SK-N-SH (cell line): ENCODE measurements around the gene CFAP58. TPM values are rescaled to one million over a fixed set of nuclear protein-coding genes. Genes with fewer than 3 reads are reported as not detected.

Experiments used
- CTCF ChIA-PET: fragments of 300-600, 350-600 bp; formaldehyde crosslinking; extraction: SDS; loops from one replicate; lab custom pipeline; 2021; lab: Yijun Ruan, JAX
- POLR2A ChIA-PET: fragments of 350-600 bp; sonication (Branson Sonifier 250); formaldehyde crosslinking; extraction: SDS; loops from one replicate; lab custom pipeline; 2020; ENCODE audit warnings: antibody characterized with exemption, inconsistent platforms; lab: Yijun Ruan, JAX
- DNase-seq: peaks from one replicate; pipeline ENCODE4 v3.0.0; 2012
- H2AFZ ChIP-seq: fragments of 200-600 bp; sonication (generic); 2 replicates; pipeline ENCODE4 v1.8.1; 2016; ENCODE audit warnings: antibody characterized with exemption, mild to moderate bottlenecking, low read depth
- H3F3A ChIP-seq: fragments of 200-600 bp; sonication (generic); replicated peaks from 2 replicates; pipeline ENCODE3; 2016; ENCODE audit warnings: antibody characterized with exemption, mild to moderate bottlenecking; ENCODE audit not compliant: insufficient read depth
- H3K27ac ChIP-seq, 2 experiments: fragments of 200-500 bp in 1 of 2; fragments of 200-600 bp in 1 of 2; sonication (Bioruptor generic) in 1 of 2; sonication (generic), shearing (Covaris generic) in 1 of 2; 2 replicates each; pipeline versions ENCODE4 v1.5.1 to v1.6.1; 2014 to 2016; ENCODE audit warnings: low read depth in 2 of 2, inconsistent platforms in 1 of 2, low read length in 1 of 2, mild to moderate bottlenecking in 1 of 2, mixed read lengths in 1 of 2
- H3K27me3 ChIP-seq: fragments of 200-600 bp; sonication (generic), shearing (Covaris generic); 2 replicates; pipeline ENCODE4 v1.6.1; 2016; ENCODE audit warnings: mixed run types; ENCODE audit not compliant: insufficient read depth
- H3K36me3 ChIP-seq, 2 experiments: fragments of 200-500 bp in 1 of 2; fragments of 200-600 bp in 1 of 2; sonication (Bioruptor generic) in 1 of 2; sonication (generic) in 1 of 2; replicated peaks in 1 of 2; 2 replicates each; pipeline versions ENCODE3 to v1.5.1; 2014 to 2016; ENCODE audit warnings: low read length in 1 of 2, mild to moderate bottlenecking in 1 of 2; ENCODE audit not compliant: insufficient read depth in 2 of 2, control insufficient read depth in 1 of 2
- H3K4me1 ChIP-seq, 2 experiments: fragments of 200-500 bp in 1 of 2; fragments of 200-600 bp in 1 of 2; sonication (Bioruptor generic) in 1 of 2; sonication (generic), shearing (Covaris generic) in 1 of 2; 2 replicates each; pipeline versions ENCODE4 v1.5.1 to v1.6.1; 2014 to 2016; ENCODE audit warnings: low read depth in 1 of 2, low read length in 1 of 2, mixed run types in 1 of 2; ENCODE audit not compliant: insufficient read depth in 2 of 2, control insufficient read depth in 1 of 2
- H3K4me2 ChIP-seq: fragments of 200-600 bp; sonication (generic), shearing (Covaris generic); 2 replicates; pipeline ENCODE4 v1.6.1; 2017; ENCODE audit warnings: mixed run types
- H3K4me3 ChIP-seq, 2 experiments: fragments of 200-500 bp in 1 of 2; fragments of 200-600 bp in 1 of 2; sonication (Bioruptor generic) in 1 of 2; sonication (generic), shearing (Covaris generic) in 1 of 2; 2 replicates each; pipeline versions ENCODE4 v1.5.1 to v1.8.1; 2014 to 2016; ENCODE audit warnings: low read depth in 2 of 2, inconsistent platforms in 1 of 2, low read length in 1 of 2, mild to moderate bottlenecking in 1 of 2, mixed read lengths in 1 of 2, moderate library complexity in 1 of 2
- H3K79me2 ChIP-seq: fragments of 200-600 bp; sonication (generic); 2 replicates; pipeline ENCODE4 v1.8.1; 2017; ENCODE audit warnings: mild to moderate bottlenecking; ENCODE audit not compliant: insufficient read depth
- H3K9ac ChIP-seq: fragments of 200-600 bp; sonication (generic); 2 replicates; pipeline ENCODE4 v1.6.1; 2017; ENCODE audit warnings: mixed run types
- H3K9me2 ChIP-seq: fragments of 200-600 bp; sonication (generic); 2 replicates; pipeline ENCODE4 v1.6.1; 2017; ENCODE audit warnings: mixed run types
- H3K9me3 ChIP-seq: fragments of 200-600 bp; sonication (generic); 2 replicates; pipeline ENCODE4 v1.6.1; 2017; ENCODE audit warnings: mixed run types, mild to moderate bottlenecking, moderate library complexity
- H4K20me1 ChIP-seq: fragments of 200-600 bp; sonication (generic); 2 replicates; pipeline ENCODE4 v1.6.1; 2017; ENCODE audit warnings: mild to moderate bottlenecking, mixed run types; ENCODE audit not compliant: insufficient read depth
- CHD2 ChIP-seq: fragments of 150-350 bp; IDR thresholded peaks from 2 replicates; pipeline ENCODE4 v1.6.1; 2018; ENCODE audit warnings: low read length; ENCODE audit not compliant: partially characterized antibody
- CTCF ChIP-seq: fragments of 200-600 bp; sonication (generic); IDR thresholded peaks from 2 replicates; pipeline ENCODE4 v1.6.1; 2017; ENCODE audit warnings: antibody characterized with exemption, mild to moderate bottlenecking, moderate library complexity
- ELF1 ChIP-seq: IDR thresholded peaks from 2 replicates; pipeline ENCODE4 v1.4.0; 2012
- FOSL2 ChIP-seq: IDR thresholded peaks from 2 replicates; pipeline ENCODE4 v1.4.0; 2012; ENCODE audit warnings: low read depth, mild to moderate bottlenecking, moderate library complexity, borderline replicate concordance
- IRF3 ChIP-seq: fragments of 150-350 bp; IDR thresholded peaks from 2 replicates; pipeline ENCODE4 v1.6.1; 2016; ENCODE audit warnings: mild to moderate bottlenecking, low read depth, low read length
- MAX ChIP-seq: IDR thresholded peaks from 2 replicates; pipeline ENCODE4 v1.4.0; 2012; ENCODE audit warnings: low read depth
- MXI1 ChIP-seq: IDR thresholded peaks from 2 replicates; pipeline ENCODE4 v1.6.1; 2012; ENCODE audit warnings: mild to moderate bottlenecking, low read depth, low read length, improper control_type of control experiment
- NFIC ChIP-seq: IDR thresholded peaks from 2 replicates; pipeline ENCODE4 v1.4.0; 2012; ENCODE audit warnings: borderline replicate concordance
- NRF1 ChIP-seq: IDR thresholded peaks from 2 replicates; pipeline ENCODE4 v1.6.1; 2012; ENCODE audit warnings: low read depth, mild to moderate bottlenecking, low read length
- RCOR1 ChIP-seq: fragments of 150-350 bp; IDR thresholded peaks from 2 replicates; pipeline ENCODE4 v1.6.1; 2017; ENCODE audit warnings: antibody characterized with exemption, low read length
- TAF1 ChIP-seq: IDR thresholded peaks from 2 replicates; pipeline ENCODE4 v1.6.1; 2012; ENCODE audit warnings: low read depth, mild to moderate bottlenecking, low read length, moderate library complexity, borderline replicate concordance
- TCF12 ChIP-seq: IDR thresholded peaks from 2 replicates; pipeline ENCODE4 v1.4.0; 2012
- USF1 ChIP-seq: IDR thresholded peaks from 2 replicates; pipeline ENCODE4 v1.4.0; 2012; ENCODE audit warnings: low read depth, borderline replicate concordance
- WGBS: methylation state at CpG from one replicate; pipeline ENCODE4 v1.1.6; 2017; ENCODE audit warnings: low lambda C conversion rate; 5-methylcytosine and 5-hydroxymethylcytosine counted together
- polyA plus RNA-seq, 3 experiments: library from polyadenylated mRNA; depleted of rRNA; stranded (reverse); fragments of >200 nt; gene quantifications; 2 replicates each; pipeline ENCODE4 v1.2.3, GENCODE V29; 2012
- TF ChIP-seq, protein P1 (sequence below): IDR thresholded peaks from 2 replicates; pipeline ENCODE4 v1.4.0; 2012; ENCODE audit warnings: low read depth, borderline replicate concordance

CFAP58 gene
- polyA plus RNA-seq, 1 of the 3 experiments (the other 2 are of a cell fraction): 0.38 TPM

DNA sequence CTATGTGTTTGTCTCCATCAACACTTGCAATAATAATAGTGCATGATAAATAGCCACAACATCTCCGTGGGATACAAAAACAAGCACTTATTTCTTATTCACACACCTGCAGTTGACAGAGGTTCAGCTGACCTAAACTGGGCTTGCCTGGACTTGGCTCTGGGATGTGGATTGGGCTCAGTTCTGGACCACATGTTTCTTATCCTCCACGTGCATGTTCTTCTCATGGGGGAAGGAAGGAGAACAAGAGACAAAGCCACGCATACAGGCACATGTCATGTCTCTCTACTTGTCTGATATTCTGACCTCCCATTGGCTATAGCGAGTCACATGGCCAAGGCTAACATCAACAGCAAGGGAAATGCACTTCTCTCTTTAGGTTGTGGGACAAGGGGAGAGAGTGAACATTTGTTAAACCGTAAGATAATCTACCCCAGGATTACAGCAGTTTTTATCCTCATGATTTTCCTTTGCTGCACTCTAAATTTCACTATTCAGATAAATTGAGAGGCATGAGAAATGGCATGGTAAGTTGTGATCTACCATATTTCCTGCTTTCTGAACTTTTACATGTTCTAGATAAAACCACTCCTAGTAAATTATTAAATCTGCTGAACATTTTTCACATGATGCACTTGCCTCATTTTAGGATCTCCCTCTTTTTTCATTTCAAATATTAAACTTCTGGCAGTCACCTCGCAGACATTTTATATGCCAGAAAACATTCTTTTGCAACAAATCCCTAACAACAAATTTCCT, 33.7 kb downstream of the CFAP58 start:
- CTCF ChIA-PET: interaction anchor here (0.7 to 1.3 kb wide), 5 partner anchors 9 to 37 kb away, joined by 3 to 6 read pairs (median 4); no protein-coding TSS in a partner anchor

DNA sequence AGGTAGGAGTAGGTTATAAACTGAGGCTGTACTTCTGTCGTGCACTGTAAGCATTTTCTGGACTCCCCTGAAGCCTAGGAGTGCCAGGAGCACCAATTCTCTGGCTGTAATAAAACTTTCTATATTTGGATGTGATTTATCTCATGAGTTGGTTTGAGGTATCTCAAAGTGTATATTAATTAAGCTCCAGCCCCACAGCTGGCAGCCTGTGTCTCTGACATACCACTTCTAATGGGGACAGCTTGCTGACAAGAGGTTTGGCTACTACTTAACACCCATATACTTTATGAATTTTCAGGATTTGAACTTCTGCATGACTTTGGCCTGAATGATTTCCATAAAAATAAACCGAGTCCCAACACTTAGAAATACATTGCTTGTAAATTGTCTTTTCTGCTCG, 35.2 kb downstream of the CFAP58 start:
- no peaks in the 10 kb centered on the region for H3K27me3 ChIP-seq
- H3K27ac ChIP-seq: no peak overlapping the region
- H3K4me2 ChIP-seq: no peak overlapping the region
- CTCF ChIA-PET: interaction anchor here (1.0 to 2.7 kb wide), 2 partner anchors 18 to 97 kb away, joined by 3 to 10 read pairs; no protein-coding TSS in a partner anchor
- H3K4me1 ChIP-seq: no peaks in the 10 kb centered on the region; a peak in 2 of 4 replicates
- H2AFZ ChIP-seq: no peak overlapping the region
- no peak overlapping the region for H3K9ac ChIP-seq
- no peaks in the 10 kb centered on the region for H3K9me3 ChIP-seq
- 18% methylated on average over 3 of the region's 3 CpGs for WGBS
- no peaks in the 10 kb centered on the region for H4K20me1 ChIP-seq
- H3K36me3 ChIP-seq: no peaks in the 10 kb centered on the region
- no peak for DNase-seq
- no peak overlapping the region for H3K4me3 ChIP-seq
- no peaks in the 10 kb centered on the region for H3K79me2 ChIP-seq
- POLR2A ChIA-PET: no interaction called here
- H3F3A ChIP-seq: no peaks in the 10 kb centered on the region
- H3K9me2 ChIP-seq: no peaks in the 10 kb centered on the region
- TF ChIP-seq RCOR1: no peak
- no peak for TF ChIP-seq ELF1
- no peak for TF ChIP-seq CHD2
- TF ChIP-seq USF1: no peak
- no peak for TF ChIP-seq TAF1
- TF ChIP-seq NRF1: no peak
- TF ChIP-seq MAX: no peak
- no peak for TF ChIP-seq IRF3
- TF ChIP-seq FOSL2: no peak
- no peak for TF ChIP-seq NFIC
- TF ChIP-seq, protein P1, sequence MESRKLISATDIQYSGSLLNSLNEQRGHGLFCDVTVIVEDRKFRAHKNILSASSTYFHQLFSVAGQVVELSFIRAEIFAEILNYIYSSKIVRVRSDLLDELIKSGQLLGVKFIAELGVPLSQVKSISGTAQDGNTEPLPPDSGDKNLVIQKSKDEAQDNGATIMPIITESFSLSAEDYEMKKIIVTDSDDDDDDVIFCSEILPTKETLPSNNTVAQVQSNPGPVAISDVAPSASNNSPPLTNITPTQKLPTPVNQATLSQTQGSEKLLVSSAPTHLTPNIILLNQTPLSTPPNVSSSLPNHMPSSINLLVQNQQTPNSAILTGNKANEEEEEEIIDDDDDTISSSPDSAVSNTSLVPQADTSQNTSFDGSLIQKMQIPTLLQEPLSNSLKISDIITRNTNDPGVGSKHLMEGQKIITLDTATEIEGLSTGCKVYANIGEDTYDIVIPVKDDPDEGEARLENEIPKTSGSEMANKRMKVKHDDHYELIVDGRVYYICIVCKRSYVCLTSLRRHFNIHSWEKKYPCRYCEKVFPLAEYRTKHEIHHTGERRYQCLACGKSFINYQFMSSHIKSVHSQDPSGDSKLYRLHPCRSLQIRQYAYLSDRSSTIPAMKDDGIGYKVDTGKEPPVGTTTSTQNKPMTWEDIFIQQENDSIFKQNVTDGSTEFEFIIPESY: no peak
- TF ChIP-seq CTCF: no peak
- no peak for TF ChIP-seq MXI1

More for the DNA sequence above, 33.7 kb downstream of the CFAP58 start:
- no peak overlapping the region for H3K4me2 ChIP-seq
- no peaks in the 10 kb centered on the region for H3K36me3 ChIP-seq
- no peaks in the 10 kb centered on the region for H4K20me1 ChIP-seq
- no peaks in the 10 kb centered on the region for H3K9me2 ChIP-seq
- no peaks in the 10 kb centered on the region for H3K79me2 ChIP-seq
- H2AFZ ChIP-seq: no peak overlapping the region
- TF ChIP-seq IRF3: no peak
- no peak for TF ChIP-seq ELF1
- TF ChIP-seq TCF12: no peak
- TF ChIP-seq USF1: peak; percentile 48; the same call in 1 of the 2 replicates
- no peak overlapping the region for H3K27ac ChIP-seq
- WGBS: 51% methylated on average over 6 of the region's 6 CpGs
- DNase-seq: no peak
- no peak overlapping the region for H3K9ac ChIP-seq
- no peak overlapping the region for H3K4me3 ChIP-seq
- no peaks in the 10 kb centered on the region for H3K9me3 ChIP-seq
- no peaks in the 10 kb centered on the region for H3K27me3 ChIP-seq
- no peaks in the 10 kb centered on the region for H3F3A ChIP-seq
- POLR2A ChIA-PET: no interaction called here
- H3K4me1 ChIP-seq: no peaks in the 10 kb centered on the region; a peak in 2 of 4 replicates
